ENCODE results near the gene ZG16B. TPM values are rescaled to one million over a fixed set of nuclear protein-coding genes. Genes with fewer than 3 reads are reported as not detected.

Gene ZG16B
- total RNA-seq, 1 donor from 2014 or later: 12.9 TPM

DNA sequence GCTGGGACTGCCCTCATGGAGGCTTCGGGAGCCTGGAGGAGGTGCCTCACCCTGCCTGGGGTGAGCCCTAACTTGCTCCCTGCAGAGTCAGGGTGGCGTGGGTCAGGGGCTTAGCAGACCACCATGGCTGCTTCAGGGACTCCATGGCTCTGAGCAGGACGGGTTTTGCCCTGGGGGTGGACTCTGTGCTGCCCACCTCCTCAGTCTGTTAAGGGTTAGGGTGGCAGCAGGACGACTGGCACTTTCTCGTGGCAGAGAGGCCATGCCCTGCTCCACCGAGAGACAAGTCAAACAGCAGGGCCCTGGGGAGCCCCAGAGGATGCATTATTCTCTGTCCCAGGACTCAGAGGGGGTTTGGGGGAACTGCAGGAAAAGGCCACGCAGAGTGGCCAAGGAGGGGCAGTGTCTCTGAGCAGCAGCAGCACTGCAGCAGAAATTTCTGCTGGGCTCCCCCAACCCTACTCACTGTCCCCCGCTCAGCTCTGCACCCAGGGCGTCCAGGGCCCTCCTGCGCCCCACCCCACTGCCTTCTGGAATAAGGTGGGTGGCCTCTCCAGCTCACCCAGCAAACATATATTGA lies 29.7 kb downstream of the ZG16B start:
- Mint-ChIP-seq H3K36me3 (ENCODE audit: low read depth) (no peaks in the 10 kb centered on the region), H3K4me3 (no peak overlapping the region), H3K4me1 (ENCODE audit: low read depth) (no peaks in the 10 kb centered on the region), H3K27ac (no peak overlapping the region), H3K27me3 (ENCODE audit: insufficient read depth) (peaks cover 7% of the 10 kb centered on the region), H3K9me3 (peaks cover 6% of the 10 kb centered on the region)
- no peak for DNase-seq (ENCODE audit: low spot score)
- intact Hi-C loops (cut with micrococcal nuclease): loop anchor here (10.0 kb wide), 1 partner anchor 135 kb away; the partner anchor contains the start of gene PRSS27

DNA sequence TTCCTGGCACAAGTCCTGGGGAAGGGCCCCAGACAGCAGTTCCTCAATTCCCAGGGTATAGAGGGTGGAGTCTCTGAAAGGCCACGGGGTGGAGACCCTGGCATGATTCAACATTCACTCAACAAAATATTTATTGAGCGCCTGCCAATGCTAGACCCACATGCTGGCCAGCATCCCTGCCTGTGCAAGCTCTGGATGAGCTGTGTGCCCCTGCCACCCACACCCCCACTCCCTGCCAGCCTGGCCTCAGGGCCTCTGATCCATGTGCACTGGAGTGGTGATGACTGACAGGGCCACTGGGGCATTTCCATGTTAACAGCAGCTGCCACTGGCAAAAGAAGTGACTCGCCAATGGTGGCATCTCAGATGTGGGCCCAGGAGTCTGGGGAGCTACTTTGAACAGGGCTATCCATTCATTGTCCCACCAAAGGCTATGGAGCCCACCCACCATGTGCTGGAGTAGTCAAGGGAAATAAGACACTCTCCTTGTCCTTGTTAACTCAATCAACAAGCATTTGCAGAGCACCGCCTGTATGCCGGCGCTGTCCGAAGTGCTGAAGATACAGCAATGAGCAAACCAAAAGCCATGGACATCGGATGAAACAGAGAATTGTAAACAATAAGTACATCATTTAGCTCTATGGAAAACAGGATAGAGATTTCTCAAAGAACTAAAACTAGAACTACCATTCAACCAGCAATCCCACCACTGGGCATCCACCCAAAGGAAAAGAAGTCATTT lies 30.9 kb downstream of the ZG16B start:
- Mint-ChIP-seq H3K27ac (no peak overlapping the region), H3K4me1 (ENCODE audit: low read depth) (no peaks in the 10 kb centered on the region), H3K27me3 (ENCODE audit: insufficient read depth) (peaks cover 9% of the 10 kb centered on the region), H3K36me3 (ENCODE audit: low read depth) (no peaks in the 10 kb centered on the region), H3K4me3 (no peak overlapping the region), H3K9me3 (peaks cover 5% of the 10 kb centered on the region)
- DNase-seq (ENCODE audit: low spot score): no peak
- intact Hi-C loops (cut with micrococcal nuclease): loop anchor here (10.0 kb wide), 1 partner anchor 136 kb away; the partner anchor contains the start of gene PRSS27

GRCh38 chr16:2865651-2866050 lies 35.5 kb downstream of the ZG16B start:
- intact Hi-C loops (cut with micrococcal nuclease): loop anchor here (10.0 kb wide), 1 partner anchor 141 kb away; the partner anchor contains the start of gene PRSS27
- no peak for DNase-seq (ENCODE audit: low spot score)
- H3K27ac Mint-ChIP-seq: no peak overlapping the region

DNA sequence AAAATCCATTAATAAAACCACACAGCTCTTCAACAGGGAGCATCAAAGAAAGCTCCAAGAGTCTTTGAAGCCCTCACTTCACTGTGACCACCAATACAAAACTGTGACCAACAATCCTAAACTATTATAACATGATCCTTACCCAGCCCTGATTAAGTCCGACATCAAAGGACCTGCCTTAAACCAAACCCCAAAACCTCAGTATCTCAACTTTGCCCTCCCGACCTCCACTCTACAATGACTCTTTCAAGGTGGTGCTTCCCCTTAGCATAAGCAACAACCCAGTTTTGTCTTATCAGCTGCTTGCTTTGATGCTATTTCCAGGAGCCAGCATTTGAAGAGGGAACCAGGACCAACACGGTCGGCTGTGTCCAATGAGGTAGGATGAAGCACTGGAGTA lies 36.3 kb downstream of the ZG16B start:
- no peak for DNase-seq (ENCODE audit: low spot score)
- H3K4me1 Mint-ChIP-seq (ENCODE audit: low read depth): peaks cover 4% of the 10 kb centered on the region
- H3K36me3 Mint-ChIP-seq (ENCODE audit: low read depth): no peaks in the 10 kb centered on the region
- H3K9me3 Mint-ChIP-seq: no peaks in the 10 kb centered on the region
- no peak overlapping the region for H3K27ac Mint-ChIP-seq
- H3K27me3 Mint-ChIP-seq (ENCODE audit: insufficient read depth): peaks cover 6% of the 10 kb centered on the region
- peak overlapping the region; percentile 52 for H3K4me3 Mint-ChIP-seq
- intact Hi-C loops (cut with micrococcal nuclease): loop anchor here (10.0 kb wide), 1 partner anchor 142 kb away; the partner anchor contains the start of gene PRSS27

More at GRCh38 chr16:2865651-2866050, 35.5 kb downstream of the ZG16B start:
- Mint-ChIP-seq H3K36me3 (ENCODE audit: low read depth) (no peaks in the 10 kb centered on the region), H3K4me1 (ENCODE audit: low read depth) (peaks cover 4% of the 10 kb centered on the region), H3K4me3 (no peak overlapping the region), H3K27me3 (ENCODE audit: insufficient read depth) (peaks cover 6% of the 10 kb centered on the region), H3K9me3 (peaks cover 5% of the 10 kb centered on the region)

DNA sequence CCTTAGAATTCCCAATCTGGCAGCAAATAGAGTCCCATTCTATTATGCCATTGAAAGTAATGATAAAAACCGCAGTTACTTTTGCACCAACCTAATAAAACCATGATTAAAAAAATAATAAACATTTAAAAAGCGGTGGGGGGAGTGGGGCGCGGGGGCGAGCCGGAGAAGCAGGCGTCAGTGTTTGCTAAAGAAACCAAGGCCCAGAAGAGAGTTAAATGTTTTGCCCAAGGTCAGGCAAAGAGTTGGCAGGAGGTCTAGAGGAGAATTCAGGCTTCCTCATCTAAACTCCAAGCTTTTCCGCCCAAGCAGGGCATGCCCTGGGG lies 37.5 kb downstream of the ZG16B start:
- intact Hi-C loops (cut with micrococcal nuclease): loop anchor here (10.0 kb wide), 1 partner anchor 143 kb away; the partner anchor contains the start of gene PRSS27
- no peaks in the 10 kb centered on the region for H3K36me3 Mint-ChIP-seq (ENCODE audit: low read depth)
- H3K4me3 Mint-ChIP-seq: peak overlapping the region; percentile 89
- peaks cover 6% of the 10 kb centered on the region for H3K27me3 Mint-ChIP-seq (ENCODE audit: insufficient read depth)
- DNase-seq (ENCODE audit: low spot score): no peak
- no peaks in the 10 kb centered on the region for H3K9me3 Mint-ChIP-seq
- peak overlapping the region; percentile 84 for H3K27ac Mint-ChIP-seq
- peaks cover 4% of the 10 kb centered on the region for H3K4me1 Mint-ChIP-seq (ENCODE audit: low read depth)

DNA sequence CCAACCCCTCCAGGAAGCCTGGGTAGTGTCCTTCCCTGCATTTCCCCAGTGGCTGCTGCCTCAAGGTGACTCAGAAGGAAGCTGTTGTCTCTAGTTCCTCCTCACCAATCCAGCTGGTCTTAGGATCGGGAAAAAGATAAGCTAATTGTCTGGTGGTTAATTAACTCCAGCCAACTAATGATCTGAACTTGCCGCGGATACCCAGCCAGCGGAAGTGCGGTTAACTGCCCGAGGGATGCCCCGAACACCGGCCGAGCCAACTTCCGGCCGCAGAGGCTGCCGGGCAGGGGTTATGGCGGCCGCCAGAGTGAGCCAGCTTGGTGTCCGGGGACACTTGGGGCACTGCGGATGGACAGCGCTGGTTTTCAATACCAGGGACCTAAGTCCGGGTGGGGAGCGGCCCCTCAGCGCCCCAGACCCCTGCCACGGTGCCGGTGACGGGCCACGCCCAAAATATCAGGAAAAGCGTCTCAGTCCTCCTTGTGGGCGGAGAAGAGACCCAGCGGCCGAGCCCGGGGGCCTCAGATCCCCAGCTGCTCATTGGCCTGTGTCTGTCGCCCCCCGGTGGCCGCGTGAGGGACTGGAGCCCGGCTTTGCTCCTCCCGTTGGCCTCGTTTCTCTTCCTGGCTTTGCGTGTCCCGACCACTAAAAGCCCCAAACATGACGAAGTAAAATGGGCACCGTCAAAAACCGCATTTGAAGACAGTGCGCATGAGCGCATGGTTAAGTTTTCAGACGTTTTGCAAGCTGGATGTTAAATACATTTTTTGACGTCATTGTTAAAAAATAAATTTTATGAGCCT lies 38.1 kb downstream of the ZG16B start:
- Mint-ChIP-seq H3K36me3 (ENCODE audit: low read depth) (no peaks in the 10 kb centered on the region), H3K4me3 (peak overlapping the region; percentile 89), H3K4me1 (ENCODE audit: low read depth) (peaks cover 4% of the 10 kb centered on the region), H3K27ac (peak overlapping the region; percentile 84), H3K27me3 (ENCODE audit: insufficient read depth) (peaks cover 6% of the 10 kb centered on the region), H3K9me3 (no peaks in the 10 kb centered on the region)
- intact Hi-C loops (cut with micrococcal nuclease): loop anchor here (1.0 to 10.0 kb wide), 6 partner anchors 14 to 185 kb away; partner anchors contain the start of genes ELOB, KCTD5 and PRSS27
- DNase-seq (ENCODE audit: low spot score): peak; percentile 92

DNA sequence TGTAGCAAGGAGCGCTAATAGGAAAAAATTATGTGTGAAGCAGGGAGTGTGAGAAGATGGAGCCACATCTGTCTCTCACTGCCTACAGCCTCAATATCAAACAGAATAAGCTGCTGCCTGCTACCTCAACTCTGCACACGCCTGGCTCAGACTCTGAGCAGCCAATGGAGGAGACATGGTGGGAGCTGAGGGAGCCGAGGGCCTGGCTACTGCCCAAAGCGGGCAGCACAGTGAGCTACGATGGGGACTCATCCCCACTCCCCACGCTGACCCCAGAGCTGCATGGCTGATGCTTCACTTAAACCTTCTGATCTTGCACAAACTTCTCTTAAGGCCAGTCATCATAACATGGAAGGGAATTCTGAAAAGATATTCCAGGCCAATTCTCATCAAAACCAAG lies 41.8 kb downstream of the ZG16B start:
- DNase-seq (ENCODE audit: low spot score): no peak
- intact Hi-C loops (cut with micrococcal nuclease): no loop called here
- peaks cover 8% of the 10 kb centered on the region for H3K27me3 Mint-ChIP-seq (ENCODE audit: insufficient read depth)
- H3K27ac Mint-ChIP-seq: no peak overlapping the region
- H3K36me3 Mint-ChIP-seq (ENCODE audit: low read depth): no peaks in the 10 kb centered on the region
- H3K9me3 Mint-ChIP-seq: no peaks in the 10 kb centered on the region
- H3K4me1 Mint-ChIP-seq (ENCODE audit: low read depth): no peaks in the 10 kb centered on the region
- H3K4me3 Mint-ChIP-seq: no peak overlapping the region

GRCh38 chr16:2874032-2874911 lies 44.2 kb downstream of the ZG16B start:
- Mint-ChIP-seq H3K9me3 (no peaks in the 10 kb centered on the region), H3K36me3 (ENCODE audit: low read depth) (no peaks in the 10 kb centered on the region), H3K4me3 (no peak overlapping the region), H3K4me1 (ENCODE audit: low read depth) (no peaks in the 10 kb centered on the region), H3K27ac (no peak overlapping the region), H3K27me3 (ENCODE audit: insufficient read depth) (peaks cover 9% of the 10 kb centered on the region)
- no peak for DNase-seq (ENCODE audit: low spot score)
- intact Hi-C loops (cut with micrococcal nuclease): loop anchor here (1.0 to 2.0 kb wide), 2 partner anchors 45 to 53 kb away; no protein-coding TSS in a partner anchor

- intact Hi-C loops (cut with micrococcal nuclease): loop anchor here (1.0 to 2.0 kb wide), 2 partner anchors 44 to 52 kb away; no protein-coding TSS in a partner anchor
- H3K4me1 Mint-ChIP-seq (ENCODE audit: low read depth): no peaks in the 10 kb centered on the region
- no peak overlapping the region for H3K4me3 Mint-ChIP-seq
- no peaks in the 10 kb centered on the region for H3K9me3 Mint-ChIP-seq
- peak; percentile 60 for DNase-seq (ENCODE audit: low spot score)
- peaks cover 9% of the 10 kb centered on the region for H3K27me3 Mint-ChIP-seq (ENCODE audit: insufficient read depth)
- no peak overlapping the region for H3K27ac Mint-ChIP-seq
- no peaks in the 10 kb centered on the region for H3K36me3 Mint-ChIP-seq (ENCODE audit: low read depth)
Observed at GRCh38 chr16:2874912-2875362, 44.8 kb downstream of the ZG16B start.

GRCh38 chr16:2879854-2880508 lies 49.9 kb downstream of the ZG16B start:
- H3K27me3 Mint-ChIP-seq (ENCODE audit: insufficient read depth): peaks cover 7% of the 10 kb centered on the region
- no peak for DNase-seq (ENCODE audit: low spot score)
- H3K36me3 Mint-ChIP-seq (ENCODE audit: low read depth): peaks cover 2% of the 10 kb centered on the region
- no peak overlapping the region for H3K27ac Mint-ChIP-seq
- peaks cover 7% of the 10 kb centered on the region for H3K4me1 Mint-ChIP-seq (ENCODE audit: low read depth)
- no peaks in the 10 kb centered on the region for H3K9me3 Mint-ChIP-seq
- intact Hi-C loops (cut with micrococcal nuclease): no loop called here
- peak overlapping the region; percentile 5 for H3K4me3 Mint-ChIP-seq

Data from activated T-helper 1 cell treated with anti-CD3 and anti-CD28 coated beads, Interleukin-12 subunit alpha, Interleukin-12 subunit beta, Interleukin-2, Interleukin-4 antibody, amounts not matched to agents 30 ng/mL and 10 ng/mL and 1 ng/mL, durations not matched to agents 14 hours and 24 hours and 36 hours (primary cell).